ENCODE results near the gene ASB15.

The ASB15 gene

GRCh38 chr7:123643495-123644441 is 42.1 kb downstream of the ASB15 start (continued):
- TF ChIP-seq, protein P1, sequence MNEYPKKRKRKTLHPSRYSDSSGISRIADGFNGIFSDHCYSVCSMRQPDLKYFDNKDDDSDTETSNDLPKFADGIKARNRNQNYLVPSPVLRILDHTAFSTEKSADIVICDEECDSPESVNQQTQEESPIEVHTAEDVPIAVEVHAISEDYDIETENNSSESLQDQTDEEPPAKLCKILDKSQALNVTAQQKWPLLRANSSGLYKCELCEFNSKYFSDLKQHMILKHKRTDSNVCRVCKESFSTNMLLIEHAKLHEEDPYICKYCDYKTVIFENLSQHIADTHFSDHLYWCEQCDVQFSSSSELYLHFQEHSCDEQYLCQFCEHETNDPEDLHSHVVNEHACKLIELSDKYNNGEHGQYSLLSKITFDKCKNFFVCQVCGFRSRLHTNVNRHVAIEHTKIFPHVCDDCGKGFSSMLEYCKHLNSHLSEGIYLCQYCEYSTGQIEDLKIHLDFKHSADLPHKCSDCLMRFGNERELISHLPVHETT (tag by site-specific recombination; IDR thresholded peaks at IDR 0.05): 0 out of 2 replicates have a peak, but pooled peaks have one; percentile 61
- TF ChIP-seq FEZF1 (tag by site-specific recombination; IDR thresholded peaks at IDR 0.05): peak; percentile 96
- peak; percentile 54; the same call in 1 of the 2 replicates for TF ChIP-seq ZNF580 (tag by site-specific recombination; IDR thresholded peaks at IDR 0.05)
- 0 out of 2 replicates have a peak, but pooled peaks have one; percentile 27 for TF ChIP-seq ZSCAN23 (tag by site-specific recombination; IDR thresholded peaks at IDR 0.05)
- peak; percentile 68; the same call in 1 of the 2 replicates for TF ChIP-seq HOXD13 (CRISPR knock-in tag; IDR thresholded peaks at IDR 0.05; ENCODE audit: borderline replicate concordance)
- no peak for TF ChIP-seq TCF7L2 (IDR thresholded peaks at IDR 0.05; ENCODE audit: borderline replicate concordance, low read depth, low read length)
- peak; percentile 96 for TF ChIP-seq ZNF10 (tag by site-specific recombination; IDR thresholded peaks at IDR 0.05)
- peak; percentile 78 for TF ChIP-seq ZFP69B (tag by site-specific recombination; IDR thresholded peaks at IDR 0.05)
- TF ChIP-seq, protein P2, sequence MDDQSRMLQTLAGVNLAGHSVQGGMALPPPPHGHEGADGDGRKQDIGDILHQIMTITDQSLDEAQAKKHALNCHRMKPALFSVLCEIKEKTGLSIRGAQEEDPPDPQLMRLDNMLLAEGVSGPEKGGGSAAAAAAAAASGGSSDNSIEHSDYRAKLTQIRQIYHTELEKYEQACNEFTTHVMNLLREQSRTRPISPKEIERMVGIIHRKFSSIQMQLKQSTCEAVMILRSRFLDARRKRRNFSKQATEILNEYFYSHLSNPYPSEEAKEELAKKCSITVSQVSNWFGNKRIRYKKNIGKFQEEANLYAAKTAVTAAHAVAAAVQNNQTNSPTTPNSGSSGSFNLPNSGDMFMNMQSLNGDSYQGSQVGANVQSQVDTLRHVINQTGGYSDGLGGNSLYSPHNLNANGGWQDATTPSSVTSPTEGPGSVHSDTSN (CRISPR knock-in tag; IDR thresholded peaks at IDR 0.05): no peak
- no peak for TF ChIP-seq ZNF624 (tag by site-specific recombination; IDR thresholded peaks at IDR 0.05)
- TF ChIP-seq, protein P3, sequence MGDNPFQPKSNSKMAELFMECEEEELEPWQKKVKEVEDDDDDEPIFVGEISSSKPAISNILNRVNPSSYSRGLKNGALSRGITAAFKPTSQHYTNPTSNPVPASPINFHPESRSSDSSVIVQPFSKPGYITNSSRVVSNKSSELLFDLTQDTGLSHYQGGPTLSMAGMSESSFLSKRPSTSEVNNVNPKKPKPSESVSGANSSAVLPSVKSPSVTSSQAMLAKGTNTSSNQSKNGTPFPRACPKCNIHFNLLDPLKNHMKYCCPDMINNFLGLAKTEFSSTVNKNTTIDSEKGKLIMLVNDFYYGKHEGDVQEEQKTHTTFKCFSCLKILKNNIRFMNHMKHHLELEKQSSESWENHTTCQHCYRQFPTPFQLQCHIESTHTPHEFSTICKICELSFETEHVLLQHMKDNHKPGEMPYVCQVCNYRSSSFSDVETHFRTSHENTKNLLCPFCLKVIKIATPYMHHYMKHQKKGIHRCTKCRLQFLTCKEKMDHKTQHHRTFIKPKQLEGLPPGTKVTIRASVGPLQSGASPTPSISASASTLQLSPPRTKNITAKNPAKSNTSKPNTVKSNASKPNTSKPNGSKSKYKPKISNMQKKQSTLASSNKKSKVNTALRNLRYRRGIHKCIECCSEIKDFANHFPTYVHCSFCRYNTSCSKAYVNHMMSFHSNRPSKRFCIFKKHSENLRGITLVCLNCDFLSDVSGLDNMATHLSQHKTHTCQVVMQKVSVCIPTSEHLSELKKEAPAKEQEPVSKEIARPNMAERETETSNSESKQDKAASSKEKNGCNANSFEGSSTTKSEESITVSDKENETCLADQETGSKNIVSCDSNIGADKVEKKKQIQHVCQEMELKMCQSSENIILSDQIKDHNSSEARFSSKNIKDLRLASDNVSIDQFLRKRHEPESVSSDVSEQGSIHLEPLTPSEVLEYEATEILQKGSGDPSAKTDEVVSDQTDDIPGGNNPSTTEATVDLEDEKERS (tag by site-specific recombination; IDR thresholded peaks at IDR 0.05): no peak
- no peak for TF ChIP-seq ZNF548 (tag by site-specific recombination; IDR thresholded peaks at IDR 0.05)
- peak; percentile 77; the same call in 1 of the 2 replicates for TF ChIP-seq ZNF324 (tag by site-specific recombination; IDR thresholded peaks at IDR 0.05)
- peak; percentile 41; the same call in 1 of the 2 replicates for TF ChIP-seq ZSCAN4 (tag by site-specific recombination; IDR thresholded peaks at IDR 0.05)
- TF ChIP-seq ZNF521 (tag by site-specific recombination; IDR thresholded peaks at IDR 0.05): no peak
- no peak for TF ChIP-seq ZNF221 (tag by site-specific recombination; IDR thresholded peaks at IDR 0.05; ENCODE audit: borderline replicate concordance)
- no peak for TF ChIP-seq ZNF768 (tag by site-specific recombination; IDR thresholded peaks at IDR 0.05)
- TF ChIP-seq ZNF366 (tag by site-specific recombination; conservative IDR thresholded peaks at IDR 0.05): peak; percentile 85
- TF ChIP-seq ZFP41 (tag by site-specific recombination; IDR thresholded peaks at IDR 0.05; ENCODE audit: borderline replicate concordance): no peak
- TF ChIP-seq ELK4 (IDR thresholded peaks at IDR 0.05; ENCODE audit: borderline replicate concordance, low read depth, low read length): no peak
- no peak for TF ChIP-seq ZNF140 (tag by site-specific recombination; IDR thresholded peaks at IDR 0.05)
- TF ChIP-seq, protein P4, sequence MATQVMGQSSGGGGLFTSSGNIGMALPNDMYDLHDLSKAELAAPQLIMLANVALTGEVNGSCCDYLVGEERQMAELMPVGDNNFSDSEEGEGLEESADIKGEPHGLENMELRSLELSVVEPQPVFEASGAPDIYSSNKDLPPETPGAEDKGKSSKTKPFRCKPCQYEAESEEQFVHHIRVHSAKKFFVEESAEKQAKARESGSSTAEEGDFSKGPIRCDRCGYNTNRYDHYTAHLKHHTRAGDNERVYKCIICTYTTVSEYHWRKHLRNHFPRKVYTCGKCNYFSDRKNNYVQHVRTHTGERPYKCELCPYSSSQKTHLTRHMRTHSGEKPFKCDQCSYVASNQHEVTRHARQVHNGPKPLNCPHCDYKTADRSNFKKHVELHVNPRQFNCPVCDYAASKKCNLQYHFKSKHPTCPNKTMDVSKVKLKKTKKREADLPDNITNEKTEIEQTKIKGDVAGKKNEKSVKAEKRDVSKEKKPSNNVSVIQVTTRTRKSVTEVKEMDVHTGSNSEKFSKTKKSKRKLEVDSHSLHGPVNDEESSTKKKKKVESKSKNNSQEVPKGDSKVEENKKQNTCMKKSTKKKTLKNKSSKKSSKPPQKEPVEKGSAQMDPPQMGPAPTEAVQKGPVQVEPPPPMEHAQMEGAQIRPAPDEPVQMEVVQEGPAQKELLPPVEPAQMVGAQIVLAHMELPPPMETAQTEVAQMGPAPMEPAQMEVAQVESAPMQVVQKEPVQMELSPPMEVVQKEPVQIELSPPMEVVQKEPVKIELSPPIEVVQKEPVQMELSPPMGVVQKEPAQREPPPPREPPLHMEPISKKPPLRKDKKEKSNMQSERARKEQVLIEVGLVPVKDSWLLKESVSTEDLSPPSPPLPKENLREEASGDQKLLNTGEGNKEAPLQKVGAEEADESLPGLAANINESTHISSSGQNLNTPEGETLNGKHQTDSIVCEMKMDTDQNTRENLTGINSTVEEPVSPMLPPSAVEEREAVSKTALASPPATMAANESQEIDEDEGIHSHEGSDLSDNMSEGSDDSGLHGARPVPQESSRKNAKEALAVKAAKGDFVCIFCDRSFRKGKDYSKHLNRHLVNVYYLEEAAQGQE (tag by site-specific recombination; IDR thresholded peaks at IDR 0.05): no peak
- no peak for TF ChIP-seq ZNF16 (tag by site-specific recombination; IDR thresholded peaks at IDR 0.05; ENCODE audit: low read depth)
- no peak for TF ChIP-seq ZNF747 (tag by site-specific recombination; IDR thresholded peaks at IDR 0.05)
- TF ChIP-seq, protein P5, sequence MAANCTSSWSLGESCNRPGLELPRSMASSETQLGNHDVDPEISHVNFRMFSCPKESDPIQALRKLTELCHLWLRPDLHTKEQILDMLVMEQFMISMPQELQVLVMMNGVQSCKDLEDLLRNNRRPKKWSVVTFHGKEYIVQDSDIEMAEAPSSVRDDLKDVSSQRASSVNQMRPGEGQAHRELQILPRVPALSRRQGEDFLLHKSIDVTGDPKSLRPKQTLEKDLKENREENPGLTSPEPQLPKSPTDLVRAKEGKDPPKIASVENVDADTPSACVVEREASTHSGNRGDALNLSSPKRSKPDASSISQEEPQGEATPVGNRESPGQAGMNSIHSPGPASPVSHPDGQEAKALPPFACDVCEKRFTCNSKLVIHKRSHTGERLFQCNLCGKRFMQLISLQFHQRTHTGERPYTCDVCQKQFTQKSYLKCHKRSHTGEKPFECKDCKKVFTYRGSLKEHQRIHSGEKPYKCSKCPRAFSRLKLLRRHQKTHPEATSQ (tag by site-specific recombination; IDR thresholded peaks at IDR 0.05): no peak

Data from HEK293 (cell line).